Uterus (tissue), 2 donors: Measurements from ENCODE around the gene CHRNE.

Source experiments
- POLR2A ChIP-seq, 2 donors: fragments of 450-650 bp; IDR thresholded peaks; one replicate each; pipeline ENCODE4 v1.6.1; 2016; ENCODE audit warnings: antibody characterized with exemption in 2 of 2, mild to moderate bottlenecking in 1 of 2, moderate library complexity in 1 of 2
- TF ChIP-seq, protein P1 (sequence below), 4 experiments: fragments of 200-600 bp in 2 of 4; fragments of 450-650 bp in 2 of 4; sonication (generic) in 2 of 4; IDR thresholded peaks; one replicate each; pipeline ENCODE4 v1.5.1; 2016 to 2019; ENCODE audit warnings: antibody characterized with exemption in 4 of 4, mild to moderate bottlenecking in 2 of 4, moderate library complexity in 1 of 4

DNA sequence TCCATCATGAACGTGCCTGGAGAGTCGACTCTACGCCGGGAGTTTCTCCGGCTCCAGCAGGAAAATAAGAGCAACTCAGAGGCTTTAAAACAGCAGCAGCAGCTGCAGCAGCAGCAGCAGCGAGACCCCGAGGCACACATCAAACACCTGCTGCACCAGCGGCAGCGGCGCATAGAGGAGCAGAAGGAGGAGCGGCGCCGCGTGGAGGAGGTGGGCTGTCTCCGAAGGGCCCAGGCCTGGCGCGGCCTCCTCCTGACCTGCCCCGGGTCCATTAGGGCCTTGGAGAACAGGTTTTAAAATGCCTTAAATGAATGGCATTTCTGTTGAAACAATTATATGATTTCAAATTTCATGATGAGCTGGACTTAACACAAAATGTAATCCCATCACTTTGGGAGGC is 15.3 kb downstream of the CHRNE start:
- TF ChIP-seq, protein P1, sequence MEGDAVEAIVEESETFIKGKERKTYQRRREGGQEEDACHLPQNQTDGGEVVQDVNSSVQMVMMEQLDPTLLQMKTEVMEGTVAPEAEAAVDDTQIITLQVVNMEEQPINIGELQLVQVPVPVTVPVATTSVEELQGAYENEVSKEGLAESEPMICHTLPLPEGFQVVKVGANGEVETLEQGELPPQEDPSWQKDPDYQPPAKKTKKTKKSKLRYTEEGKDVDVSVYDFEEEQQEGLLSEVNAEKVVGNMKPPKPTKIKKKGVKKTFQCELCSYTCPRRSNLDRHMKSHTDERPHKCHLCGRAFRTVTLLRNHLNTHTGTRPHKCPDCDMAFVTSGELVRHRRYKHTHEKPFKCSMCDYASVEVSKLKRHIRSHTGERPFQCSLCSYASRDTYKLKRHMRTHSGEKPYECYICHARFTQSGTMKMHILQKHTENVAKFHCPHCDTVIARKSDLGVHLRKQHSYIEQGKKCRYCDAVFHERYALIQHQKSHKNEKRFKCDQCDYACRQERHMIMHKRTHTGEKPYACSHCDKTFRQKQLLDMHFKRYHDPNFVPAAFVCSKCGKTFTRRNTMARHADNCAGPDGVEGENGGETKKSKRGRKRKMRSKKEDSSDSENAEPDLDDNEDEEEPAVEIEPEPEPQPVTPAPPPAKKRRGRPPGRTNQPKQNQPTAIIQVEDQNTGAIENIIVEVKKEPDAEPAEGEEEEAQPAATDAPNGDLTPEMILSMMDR (IDR thresholded peaks at IDR 0.05): no peak
- TF ChIP-seq POLR2A (IDR thresholded peaks at IDR 0.05): no peak
